NCI-H2227 treated with DMSO at 0.1 percent for 48 hours (cell line): ENCODE results near the gene RHEB.

Source experiments
- DNase-seq: peaks from one replicate; lab custom pipeline; 2025; lab: John Stamatoyannopoulos, UW

The RHEB gene

DNA sequence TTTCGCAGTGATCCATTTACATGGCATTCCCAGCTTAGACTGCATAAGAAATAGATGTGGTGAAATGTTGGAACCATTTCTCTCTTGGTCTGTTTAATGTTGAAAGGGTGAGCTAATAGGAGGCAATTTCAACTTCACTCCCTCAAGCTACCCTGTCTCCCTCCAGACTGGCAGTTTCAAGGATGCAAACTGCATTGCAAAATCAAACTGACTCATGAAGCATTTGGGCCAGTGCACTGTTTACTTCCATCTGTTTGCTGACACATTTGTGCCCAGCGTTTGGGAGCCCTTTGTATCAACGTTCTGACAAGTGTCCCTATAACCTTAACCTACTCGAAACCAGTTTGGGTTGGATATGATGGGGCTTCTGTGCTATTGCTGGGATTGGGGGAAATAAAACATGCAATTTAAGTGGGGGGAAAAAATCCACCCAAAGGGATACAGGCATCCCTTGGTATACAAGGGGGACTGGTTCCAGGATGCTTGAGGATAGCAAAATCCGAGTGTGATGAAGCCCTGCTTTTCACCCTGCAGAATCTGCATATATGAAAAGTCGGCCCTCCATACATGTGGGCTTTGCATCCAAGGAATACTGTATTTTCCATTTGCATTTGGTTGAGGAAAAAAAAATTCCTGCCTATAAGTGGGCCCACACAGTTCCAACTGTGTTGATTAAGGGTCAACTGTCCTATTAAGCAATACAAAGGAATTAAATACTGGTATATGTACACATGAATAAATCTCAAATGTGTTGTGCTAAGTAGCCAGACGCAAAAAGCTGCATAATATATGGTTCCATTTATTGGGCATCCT, 15.6 kb downstream of the RHEB start:
- no peak for DNase-seq

DNA sequence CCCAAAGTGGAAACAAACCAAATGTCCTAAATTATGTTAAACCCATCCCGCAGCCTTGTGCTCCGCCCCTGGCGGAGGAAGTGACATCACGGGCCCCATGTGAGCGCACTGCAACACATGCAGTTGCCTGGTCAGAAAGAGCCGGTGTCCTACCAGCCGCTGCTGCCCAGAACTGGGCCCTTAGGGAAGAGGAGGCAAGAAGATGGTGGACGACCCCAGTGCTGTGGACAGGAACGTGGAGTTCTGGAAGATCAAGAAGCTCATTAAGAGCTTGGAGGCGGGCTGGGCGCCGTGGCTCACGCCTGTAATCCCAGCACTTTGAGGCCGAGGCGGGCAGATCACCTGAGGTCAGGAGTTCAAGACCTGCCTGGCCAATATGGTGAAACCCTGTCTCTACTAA, 18.0 kb downstream of the RHEB start:
- no peak for DNase-seq

DNA sequence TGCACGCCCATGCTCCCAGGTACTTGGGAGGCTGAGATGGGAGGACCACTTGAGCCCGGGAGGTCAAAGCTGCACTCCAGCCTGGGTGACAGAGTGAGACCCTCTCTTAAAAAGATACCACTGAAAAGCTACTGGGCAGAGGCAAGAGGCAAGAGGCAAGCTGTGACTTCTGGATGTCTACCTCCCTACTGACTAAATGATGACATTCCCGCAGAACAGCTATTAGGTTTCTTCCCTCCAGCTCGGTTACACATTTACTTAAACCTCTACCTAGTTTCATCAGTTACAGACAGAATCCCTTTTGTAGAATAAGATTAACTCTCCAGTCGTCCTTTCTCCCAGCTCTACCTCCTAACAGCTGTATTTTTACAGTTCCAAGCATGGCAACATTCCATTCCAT, 21.2 kb downstream of the RHEB start:
- no peak for DNase-seq

DNA sequence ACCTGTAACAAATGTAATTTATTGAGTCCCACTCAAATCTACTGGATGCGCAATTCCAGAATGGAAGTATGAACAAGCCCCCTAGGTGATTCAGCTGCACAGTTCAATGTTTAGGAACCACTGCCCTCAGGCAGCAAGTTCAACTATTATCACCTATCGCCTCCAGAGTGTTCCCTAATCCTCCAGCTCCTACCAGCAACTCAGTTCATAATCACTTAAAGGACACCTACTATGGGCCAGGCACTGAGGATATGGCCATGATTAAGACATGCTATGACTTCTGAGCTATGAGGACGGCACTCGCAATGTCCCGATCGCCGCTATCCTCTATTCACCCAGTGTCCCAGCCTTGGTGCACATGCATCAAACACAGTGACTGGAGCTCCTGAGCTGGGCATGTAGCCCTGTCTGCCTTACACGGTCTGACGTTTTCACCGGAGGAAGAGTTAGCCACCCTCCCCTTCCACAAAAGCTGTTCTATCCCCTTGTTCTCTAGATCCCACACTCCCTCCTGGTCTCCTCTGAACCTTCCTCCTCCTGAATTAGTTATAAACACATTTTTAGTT, 22.3 kb downstream of the RHEB start:
- no peak for DNase-seq

DNA sequence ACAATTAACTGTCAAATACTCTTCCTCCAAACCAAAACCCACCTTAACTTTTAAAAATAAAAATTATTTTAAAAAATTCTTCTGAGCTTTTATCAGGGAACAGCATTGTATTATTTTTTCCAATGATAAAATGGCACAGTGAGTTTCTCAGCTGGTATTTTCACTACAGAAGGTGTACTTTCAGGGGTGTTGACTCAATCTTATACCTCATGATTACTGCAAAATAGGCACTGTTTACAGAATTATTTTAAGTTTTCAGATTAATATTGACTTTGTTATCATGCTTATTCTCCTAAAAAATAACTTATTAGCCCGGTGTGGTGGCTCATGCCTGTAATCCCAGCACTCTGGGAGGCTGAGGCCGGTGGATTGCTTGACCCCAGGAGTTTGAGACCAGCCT, 24.3 kb downstream of the RHEB start:
- DNase-seq, result no peak

DNA sequence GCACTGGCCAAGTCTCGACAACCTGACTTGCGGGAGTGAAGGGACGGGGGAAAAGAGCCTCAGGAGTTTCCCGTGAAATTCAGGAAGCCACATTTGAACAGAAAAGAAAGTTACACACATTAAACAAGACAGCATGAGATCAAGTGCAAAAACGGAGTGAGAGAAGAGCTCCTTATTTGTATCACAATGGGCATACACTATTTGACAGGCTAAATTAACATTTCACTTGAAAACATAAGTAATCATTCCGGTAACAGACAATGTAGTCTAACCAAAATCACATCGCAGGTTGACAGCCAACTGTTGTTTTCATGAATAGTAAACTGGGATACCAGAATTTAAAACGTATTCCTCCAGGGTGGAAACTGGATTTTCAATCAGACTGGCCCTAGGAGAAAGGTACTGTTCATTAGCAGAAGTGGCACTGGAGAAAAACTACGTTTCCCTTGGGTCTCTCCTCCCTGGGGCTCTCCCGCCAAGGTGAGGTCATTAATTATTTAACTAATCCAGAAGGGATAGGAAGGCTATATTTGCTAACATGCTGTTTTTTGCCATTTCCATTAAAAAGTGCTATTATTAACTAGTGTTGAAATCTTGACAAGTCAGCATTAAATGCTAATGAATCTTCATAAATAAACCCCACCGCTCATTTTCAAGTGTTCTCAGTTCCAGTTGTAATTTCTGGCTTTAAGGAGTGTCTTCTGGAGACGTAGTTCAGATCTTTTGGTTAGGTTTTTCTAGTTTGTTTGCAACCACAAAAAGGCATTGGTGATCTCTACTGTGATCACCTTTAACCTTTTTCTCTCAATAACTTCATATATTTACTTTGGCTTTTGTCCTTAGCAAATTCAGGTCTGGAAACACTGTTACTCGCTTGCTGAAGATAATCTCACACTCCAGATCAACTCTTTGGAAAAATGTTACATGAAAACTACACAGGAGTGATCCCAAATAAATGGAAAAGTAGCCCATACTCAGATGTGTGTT, 25.1 kb downstream of the RHEB start:
- DNase-seq, result no peak

DNA sequence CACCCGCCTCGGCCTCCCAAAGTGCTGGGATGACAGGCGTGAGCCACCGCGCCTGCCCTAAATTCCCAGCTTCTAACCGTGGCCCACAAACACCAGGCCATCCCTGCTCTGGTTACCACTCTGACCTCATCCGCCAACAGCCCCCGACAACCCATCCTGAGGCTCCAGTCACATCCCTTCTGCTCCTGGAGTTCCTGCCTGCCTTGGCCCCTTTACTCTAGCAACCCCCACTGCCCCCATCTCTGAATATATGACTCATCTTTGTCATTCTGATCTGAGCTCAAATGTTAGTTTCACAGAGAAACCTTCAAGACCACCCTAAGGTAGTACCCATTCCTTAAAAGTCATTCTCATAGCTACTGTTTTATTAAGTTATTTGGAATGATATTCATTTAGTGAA, 26.6 kb downstream of the RHEB start:
- no peak for DNase-seq

DNA sequence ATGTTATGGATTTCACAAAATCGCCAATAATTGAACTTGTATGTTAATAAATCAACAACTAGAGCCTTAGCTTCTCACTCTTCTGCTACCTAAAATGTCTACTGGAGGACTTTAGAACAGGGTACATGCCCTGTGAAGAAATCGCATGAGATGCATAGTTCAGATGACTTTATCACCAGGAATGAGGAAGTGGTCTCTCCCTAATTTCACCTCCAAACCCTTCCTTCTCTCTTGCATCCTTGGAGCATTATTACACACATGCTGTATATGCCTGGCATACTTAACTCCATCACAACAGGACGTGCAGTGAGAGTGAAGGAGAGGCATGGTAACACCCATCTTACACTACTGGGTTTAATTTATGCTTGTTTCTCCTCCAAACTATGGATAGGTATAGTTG, 27.8 kb downstream of the RHEB start:
- DNase-seq, result no peak

DNA sequence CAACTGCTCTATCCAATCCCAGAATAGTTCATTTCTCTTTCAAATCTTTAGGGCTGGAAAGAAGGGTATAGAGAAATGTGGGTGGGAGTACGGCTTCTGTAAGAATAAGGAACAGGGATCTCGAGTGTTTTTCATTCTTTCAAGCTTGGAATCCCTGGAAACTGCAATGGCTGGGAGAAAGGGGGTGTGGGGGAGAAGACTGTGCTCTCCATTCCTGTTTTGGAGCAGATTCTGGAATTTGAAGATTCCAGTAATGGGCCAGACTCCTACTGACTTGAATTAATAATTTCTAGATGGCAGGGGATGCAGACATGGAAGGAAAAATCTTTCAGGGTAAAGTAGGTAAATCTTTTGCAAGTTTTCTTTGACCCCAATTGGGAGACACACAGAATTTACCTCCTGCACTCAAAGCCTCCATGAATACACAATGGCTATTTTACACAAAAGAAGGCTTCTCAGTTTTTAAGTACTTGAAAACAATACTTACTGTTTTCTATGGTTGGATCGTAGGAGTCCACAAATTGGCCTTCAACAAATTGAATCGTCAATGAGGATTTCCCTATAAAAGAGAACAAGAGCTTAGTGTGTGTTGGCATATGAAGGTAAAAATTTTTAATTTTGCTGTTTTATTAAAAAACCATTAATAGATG, 29.1 kb downstream of the RHEB start:
- DNase-seq, result no peak

DNA sequence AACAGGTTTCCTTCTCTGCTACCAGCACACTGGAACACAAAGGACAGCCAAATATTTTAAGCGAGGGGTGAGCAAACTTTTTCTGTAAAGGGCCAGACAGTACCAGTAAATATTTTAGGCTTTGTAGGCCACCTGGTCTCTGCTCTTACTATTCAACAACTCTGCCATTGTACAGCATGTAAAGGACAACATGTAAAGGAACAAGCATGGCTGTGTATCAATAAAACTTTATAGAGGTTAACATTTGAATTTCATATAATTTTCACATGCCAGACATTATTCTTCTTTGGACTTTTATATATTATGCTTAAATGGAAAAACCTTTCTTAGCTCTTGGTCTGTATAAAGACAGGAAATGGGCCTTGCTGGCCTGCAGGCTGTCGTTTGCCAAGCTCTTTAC, 30.2 kb downstream of the RHEB start:
- no peak for DNase-seq

DNA sequence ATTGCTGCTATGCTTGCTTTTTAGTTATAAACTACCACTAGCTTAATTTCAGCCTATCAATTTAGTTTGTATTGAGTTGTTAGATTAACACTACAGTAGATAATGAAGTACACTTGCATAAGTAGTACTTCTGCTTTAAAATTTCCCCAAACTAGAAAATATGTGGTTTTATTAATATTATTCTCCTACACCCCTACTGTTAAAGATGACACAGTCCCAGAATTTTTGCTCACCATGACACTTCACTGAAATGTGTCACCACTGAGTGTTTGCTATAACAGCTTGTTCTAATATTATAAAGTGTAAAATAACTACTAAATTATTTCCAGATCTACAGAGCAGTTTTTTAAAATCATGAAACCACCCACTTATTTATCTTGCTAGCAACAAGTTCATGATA, 31.6 kb downstream of the RHEB start:
- no peak for DNase-seq

DNA sequence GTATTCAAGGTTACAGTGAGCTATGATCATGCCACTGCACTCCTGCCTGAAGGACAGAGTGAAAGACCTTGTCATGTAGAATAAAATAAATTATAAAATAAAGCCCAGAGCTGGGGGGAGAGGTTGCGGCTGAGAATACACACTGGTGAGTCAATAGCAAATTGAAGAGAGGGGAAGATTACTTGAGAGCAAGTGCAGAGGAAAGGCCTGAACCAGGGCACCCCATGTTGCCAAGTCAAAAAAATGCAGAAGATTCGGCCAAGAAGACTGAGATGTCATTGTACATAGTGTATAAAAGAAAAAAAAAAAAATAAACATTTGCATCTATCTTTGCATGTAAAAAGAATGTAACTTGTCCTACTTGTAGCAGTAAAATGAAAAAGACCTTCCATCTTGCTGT, 32.5 kb downstream of the RHEB start:
- no peak for DNase-seq

DNA sequence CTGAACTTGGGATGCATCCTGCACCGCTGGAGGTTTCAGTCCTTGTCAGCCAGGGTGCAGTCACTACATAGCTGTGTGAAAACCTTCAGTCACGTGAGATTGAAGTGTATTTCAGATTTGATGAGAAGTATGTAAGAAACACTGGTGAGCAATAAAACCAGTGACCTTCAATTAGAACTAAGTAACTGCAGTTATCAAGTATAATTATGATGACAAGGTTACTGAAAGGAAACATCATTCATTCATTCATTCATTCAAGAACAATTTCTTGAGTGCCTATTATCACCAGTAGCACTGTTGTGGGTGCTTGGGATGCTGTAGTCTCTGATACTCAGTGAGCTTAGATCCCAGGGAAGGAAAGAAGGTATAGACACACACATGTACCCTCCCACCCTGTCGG, 33.6 kb downstream of the RHEB start:
- DNase-seq, result no peak

DNA sequence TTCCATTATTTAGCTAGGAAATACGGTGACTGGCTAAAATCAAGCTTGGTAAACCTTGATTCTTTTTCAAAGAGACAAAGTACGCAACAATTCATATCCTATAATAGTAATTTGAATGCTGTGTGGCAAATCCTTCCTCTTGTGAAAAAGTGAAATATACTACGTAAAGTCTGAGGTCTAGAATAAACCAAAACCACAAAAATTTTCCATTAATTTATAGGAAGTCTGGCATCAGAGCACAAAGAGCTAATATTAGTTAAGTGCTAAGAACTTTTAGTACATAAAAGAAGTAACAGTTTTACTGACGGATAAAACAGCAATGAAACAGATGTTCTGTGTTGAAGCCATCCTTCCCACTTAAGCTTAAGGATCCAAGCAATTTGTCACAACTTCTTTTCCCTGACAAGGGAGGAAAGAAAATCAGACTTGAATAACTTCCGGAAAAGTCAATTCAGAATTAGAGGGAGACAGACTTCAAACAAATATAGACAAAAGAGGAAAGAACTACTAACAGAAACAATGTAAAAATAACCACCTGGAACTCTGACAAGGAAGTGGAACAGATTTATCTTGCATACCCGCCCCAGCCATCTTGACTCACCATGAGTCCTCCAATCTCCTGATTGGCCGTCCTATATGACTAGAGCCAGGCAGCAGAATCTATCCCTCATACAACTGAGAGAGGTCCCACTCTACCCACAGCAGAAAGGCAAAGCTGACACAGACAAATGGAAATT, 34.6 kb downstream of the RHEB start:
- DNase-seq, result no peak

DNA sequence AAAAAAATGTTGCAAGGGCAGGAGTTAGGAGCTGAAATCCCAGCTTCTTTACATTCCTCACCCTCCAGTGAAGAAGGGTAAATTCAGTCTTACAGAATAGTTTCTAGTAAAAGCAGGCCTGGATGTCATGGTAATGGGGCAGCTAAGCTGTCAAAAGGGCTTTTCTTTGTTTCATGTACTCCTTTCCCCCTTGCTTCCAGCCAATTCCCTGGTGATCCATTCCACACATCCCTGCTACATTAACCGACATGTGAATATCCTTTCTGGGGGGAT, 36.0 kb downstream of the RHEB start:
- no peak for DNase-seq

DNA sequence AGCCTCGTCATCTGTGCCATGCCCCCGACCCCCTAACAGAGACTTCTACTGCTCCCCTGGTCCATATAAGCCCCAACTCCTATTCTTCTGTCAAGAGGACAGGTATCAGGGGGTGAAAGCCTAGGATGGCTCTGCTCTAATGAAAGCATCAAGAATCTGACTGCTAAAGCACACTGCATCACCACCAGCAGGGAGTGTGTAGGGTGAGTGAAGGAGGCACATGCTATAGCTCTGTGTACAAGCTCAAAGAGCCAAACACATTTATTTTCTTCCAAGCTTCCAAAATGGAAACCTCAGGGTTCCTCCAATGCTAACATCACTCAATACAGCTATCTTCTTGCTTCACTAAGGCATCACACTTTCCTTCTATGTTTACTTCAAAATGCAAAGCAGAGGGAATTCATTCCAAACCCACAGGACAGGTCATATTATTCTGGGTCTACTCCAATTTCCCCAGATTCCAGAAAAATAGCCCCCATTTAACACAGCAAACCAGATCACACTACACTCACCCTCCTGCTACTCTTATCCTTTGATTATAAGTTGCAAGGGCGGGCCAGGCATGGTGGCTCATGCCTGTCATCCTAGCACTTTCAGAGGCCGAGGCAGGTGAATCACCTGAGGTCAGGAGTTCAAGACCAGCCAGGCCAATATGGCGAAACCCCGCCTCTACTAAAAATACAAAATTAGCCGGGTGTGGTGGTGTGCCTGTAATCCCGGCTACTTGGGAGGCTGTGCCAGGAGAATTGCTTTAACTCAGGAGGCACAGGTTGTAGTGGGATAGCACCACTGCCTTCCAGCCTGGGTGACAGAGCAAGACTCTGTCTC, 36.6 kb downstream of the RHEB start:
- DNase-seq, result no peak

DNA sequence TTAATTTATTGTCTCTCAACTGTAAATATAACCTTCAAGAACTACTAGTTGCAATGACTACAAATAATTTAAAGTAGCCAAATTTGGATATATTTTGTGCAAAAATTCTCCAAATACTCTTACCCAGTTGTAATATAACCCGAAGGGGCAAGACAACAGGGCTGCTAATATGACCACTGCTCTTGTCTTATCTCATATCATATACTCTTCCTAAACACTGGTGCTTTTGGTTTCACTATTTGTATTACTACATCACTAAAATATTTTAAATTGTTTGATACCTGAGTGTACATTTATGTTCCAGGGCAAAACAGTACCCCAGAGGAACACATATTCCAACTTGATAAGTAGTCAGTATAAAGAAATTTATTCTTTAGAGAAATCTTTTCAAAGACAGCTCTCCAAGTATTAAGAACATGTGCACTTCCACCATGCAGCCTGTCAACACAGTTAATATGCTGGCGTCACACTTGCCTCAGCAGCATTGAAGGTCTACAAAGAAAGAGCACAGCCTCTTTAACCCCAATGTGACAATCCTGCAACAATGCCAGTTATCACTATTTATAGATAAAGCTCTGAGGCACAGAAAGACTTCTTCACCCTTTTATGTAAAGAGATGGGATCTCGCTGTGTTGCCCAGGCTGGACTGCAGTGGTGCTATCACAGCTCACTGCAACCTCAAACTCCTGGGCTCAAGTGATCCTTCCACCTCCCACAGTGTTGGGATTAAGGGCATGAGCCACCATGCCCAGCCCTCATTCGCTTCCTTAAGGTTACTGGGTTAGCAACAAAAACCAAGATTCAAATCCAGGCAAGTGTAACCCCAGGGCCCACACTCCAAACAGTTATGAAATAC, 37.8 kb downstream of the RHEB start:
- no peak for DNase-seq

DNA sequence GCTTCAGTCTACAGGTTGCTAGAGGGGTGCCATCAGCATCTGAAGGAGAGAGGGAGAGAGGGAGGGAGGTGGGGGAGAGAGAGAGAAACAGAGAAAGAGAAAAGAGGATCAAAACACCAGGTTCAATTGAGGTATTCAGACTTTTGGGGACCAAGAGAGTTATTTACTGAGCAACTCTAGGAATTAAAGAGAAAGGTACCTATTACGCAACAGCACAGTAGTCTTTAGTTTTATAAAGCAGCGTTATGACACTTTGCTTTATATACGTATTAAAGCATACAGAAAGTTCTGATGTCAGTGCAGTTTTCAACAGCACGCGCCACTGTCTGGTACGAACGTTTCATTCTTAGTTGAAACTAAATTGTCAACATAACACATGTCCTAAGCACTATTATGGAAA, 41.8 kb downstream of the RHEB start:
- no peak for DNase-seq

DNA sequence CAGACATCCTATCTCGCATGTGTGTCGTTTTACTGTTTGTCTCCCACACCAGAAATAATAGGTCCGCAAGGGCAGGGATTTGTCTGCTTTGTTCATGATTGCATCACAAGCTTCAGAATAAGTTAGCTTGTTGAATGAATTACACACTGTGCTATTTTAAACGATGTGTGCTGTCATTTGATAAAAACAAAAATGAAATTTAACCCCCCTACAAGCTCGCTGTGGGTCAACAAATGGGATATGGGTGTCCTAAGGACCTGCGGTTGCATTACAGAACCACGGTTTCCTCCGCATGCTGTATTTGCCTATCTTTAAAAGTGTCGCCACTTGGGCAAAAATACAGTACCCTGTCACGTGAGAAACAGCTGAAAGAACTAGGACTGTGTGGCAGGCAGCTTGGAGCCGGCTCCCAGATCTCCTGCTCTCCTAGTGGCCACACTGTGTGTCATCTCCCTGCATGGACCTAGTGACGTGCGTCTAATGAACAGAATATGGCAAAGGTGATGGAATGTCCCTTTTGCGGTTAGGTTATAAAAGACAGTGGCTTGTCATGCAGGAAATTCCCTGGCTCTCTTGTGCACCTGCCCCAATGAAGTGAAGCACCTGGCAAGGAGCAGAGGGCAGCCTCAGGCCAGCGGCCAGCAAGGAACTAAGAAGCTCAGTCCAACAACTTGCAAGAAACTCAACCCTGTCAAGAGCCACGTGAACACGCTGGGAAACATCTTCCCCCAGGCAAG, 46.9 kb downstream of the RHEB start:
- no peak for DNase-seq
